Measurements from ENCODE around the gene LCN1. TPM values are rescaled to one million over a fixed set of nuclear protein-coding genes. Genes with fewer than 3 reads are reported as not detected.
"Not testable (repeated sequence)": the region's sequence is repeated elsewhere in the genome, so short reads cannot be mapped to it uniquely, and the experiment has no call there.

The LCN1 gene
- total RNA-seq, 4 donors from 2014 or later, result not detected

DNA sequence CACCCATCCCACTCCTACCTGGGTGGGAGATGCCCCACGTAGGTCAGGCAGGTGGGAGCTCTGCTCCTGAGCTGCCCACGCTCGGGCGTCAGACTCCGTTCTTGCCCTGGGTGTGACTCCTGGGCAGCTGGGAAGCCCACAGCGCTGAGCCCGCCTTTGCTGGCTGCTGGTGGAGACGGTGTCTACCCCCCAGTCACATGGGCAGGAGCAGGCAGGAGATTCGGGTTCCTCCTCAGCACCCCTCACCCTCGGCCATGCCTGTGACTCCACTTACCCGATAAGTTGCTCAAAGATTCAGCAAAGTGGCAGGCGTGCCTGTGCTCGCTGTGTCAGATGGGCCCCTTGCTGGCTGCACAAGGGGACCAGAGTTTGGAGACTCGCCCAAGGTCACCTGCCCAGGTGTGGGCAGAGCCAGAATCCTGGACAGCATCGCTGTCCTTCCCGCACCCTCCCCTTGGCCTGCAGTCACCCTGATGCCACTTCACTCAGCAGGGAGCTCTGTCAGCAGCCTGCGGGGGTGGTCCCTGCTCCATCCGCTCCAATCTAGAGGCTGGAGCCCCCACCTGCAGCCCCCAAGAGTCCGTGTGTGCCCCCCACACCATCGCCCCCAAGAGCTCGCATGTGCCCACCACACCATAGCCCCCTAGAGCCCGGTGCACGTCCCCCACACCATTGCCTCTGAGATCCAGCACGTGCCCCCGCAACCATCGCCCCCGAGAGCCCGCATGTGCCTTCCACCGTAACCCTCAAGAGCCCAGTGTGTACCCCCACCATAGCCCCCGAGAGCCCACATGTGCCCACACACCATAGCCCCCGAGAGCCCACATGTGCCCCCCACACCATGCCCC lies 4.2 kb downstream of the LCN1 start:
- intact Hi-C loops (cut with DNase I), result no loop called here
- Histone ChIP-seq H3K4me1 (no peaks in the 10 kb centered on the region), H3K36me3 (no peaks in the 10 kb centered on the region), H3K9me3 (no peaks in the 10 kb centered on the region), H3K27me3 (peaks cover 0 to 72% (median 0%) of the 10 kb centered on the region in 4 donors), H3K4me3 (no peak overlapping the region), H3K27ac (no peak overlapping the region)
- TF ChIP-seq POLR2A (IDR thresholded peaks at IDR 0.05) (no peak), CTCF (IDR thresholded peaks at IDR 0.05) (no peak)
- WGBS, 2 donors, result 79 to 86% methylated on average over 5 to 13 of the region's 31 CpGs
- DNase-seq, result no peak

GRCh38 chr9:135526089-135526729 lies 5.0 kb downstream of the LCN1 start:
- intact Hi-C loops (cut with DNase I), result no loop called here
- Histone ChIP-seq H3K4me1 (no peaks in the 10 kb centered on the region), H3K27me3 (peaks cover 0 to 72% (median 0%) of the 10 kb centered on the region in 4 donors), H3K4me3 (no peak overlapping the region), H3K36me3 (no peaks in the 10 kb centered on the region), H3K9me3 (no peaks in the 10 kb centered on the region), H3K27ac (no peak overlapping the region)
- no peak for TF ChIP-seq POLR2A (IDR thresholded peaks at IDR 0.05)
- no peak for TF ChIP-seq CTCF (IDR thresholded peaks at IDR 0.05)
- WGBS, 2 donors, result no CpG with 5 or more reads among the region's 11 CpGs
- no peak for DNase-seq

DNA sequence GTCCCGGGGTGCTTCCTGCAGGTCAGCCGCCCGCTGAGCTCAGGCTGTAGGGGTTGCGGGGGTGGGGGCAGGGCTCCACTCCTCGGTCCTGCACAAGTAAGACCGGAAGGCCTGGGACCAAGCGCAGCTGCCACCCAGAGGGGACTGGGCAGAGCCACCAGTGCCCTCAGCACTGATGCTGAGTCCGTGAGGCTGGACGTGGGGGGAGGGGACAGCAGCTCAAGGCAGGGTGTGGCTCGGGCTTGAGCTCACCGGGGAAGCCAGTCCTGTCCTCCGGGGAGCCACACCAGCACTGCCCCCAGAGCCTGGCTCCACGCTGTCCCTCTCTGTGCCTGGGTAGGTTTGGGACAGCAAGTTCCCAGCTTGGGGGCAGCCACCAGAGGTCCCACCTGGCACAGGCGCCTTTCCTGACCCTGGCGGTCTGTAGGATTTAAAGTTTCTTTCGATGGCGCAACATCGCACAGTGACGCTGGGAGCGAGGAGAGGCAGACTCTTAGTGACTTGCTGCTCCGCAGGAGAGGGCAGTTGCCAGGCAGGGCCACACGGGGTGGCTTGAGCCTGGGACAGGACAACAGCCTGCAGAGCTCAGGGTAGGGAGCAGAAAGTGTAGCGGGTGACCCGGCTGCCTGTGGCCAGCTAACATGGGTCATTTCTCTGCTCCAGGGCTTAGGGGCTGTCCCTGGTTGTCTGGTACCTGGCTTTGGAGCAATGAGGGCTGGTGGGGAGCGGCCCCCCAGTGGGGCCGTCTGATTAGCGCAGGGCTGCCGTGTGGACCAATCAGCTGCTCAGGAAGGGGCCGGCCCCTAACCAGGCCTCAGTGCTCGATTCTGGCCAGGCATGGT lies 5.7 kb downstream of the LCN1 start:
- intact Hi-C loops (cut with DNase I), result no loop called here
- WGBS, 2 donors, result 58 to 67% methylated on average over 3 to 4 of the region's 30 CpGs
- H3K36me3 ChIP-seq, result no peaks in the 10 kb centered on the region
- no peak for DNase-seq
- no peaks in the 10 kb centered on the region for H3K4me1 ChIP-seq
- no peaks in the 10 kb centered on the region for H3K9me3 ChIP-seq
- peaks cover 0 to 71% (median 0%) of the 10 kb centered on the region in 4 donors for H3K27me3 ChIP-seq
- H3K27ac ChIP-seq, result no peak overlapping the region
- no peak overlapping the region for H3K4me3 ChIP-seq
- TF ChIP-seq CTCF (IDR thresholded peaks at IDR 0.05) (no peak), POLR2A (IDR thresholded peaks at IDR 0.05) (no peak)

DNA sequence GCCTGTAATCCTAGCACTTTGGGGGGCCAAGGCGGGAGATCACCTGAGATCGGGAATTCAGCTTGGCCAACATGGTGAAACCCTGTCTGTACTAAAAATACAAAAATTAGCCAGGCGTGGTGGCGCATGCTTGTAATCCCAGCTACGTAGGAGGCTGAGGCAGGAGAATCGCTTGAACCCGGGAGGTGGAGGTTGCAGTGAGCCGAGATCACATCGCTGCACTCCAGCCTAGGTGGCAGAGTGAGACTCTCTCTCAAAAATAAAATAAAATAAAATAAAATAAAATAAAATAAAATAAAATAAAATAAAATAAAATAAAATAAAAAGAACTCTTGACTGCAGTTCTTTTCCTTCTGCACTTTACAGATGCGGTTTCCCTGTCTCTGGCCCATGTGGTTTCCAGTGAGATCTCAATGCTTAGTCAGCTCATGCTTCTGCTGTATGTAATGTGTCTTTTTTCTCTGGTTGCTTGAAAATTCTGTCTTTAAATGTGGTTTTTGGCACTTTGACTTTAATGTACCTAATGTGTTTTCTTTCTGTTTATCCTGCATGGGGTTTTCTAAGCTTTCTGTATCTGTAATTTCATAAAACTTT lies 7.7 kb downstream of the LCN1 start:
- H3K4me1 ChIP-seq; H3K9me3 ChIP-seq; H3K27ac ChIP-seq; intact Hi-C loops (cut with DNase I); H3K4me3 ChIP-seq; DNase-seq; H3K36me3 ChIP-seq: not testable (repeated sequence)
- 90 to 94% methylated on average over 10 of the region's 10 CpGs for WGBS, 2 donors
- H3K27me3 ChIP-seq, result peaks cover 0 to 68% (median 0%) of the 10 kb centered on the region in 4 donors

GRCh38 chr9:135530146-135530545 lies 8.9 kb downstream of the LCN1 start:
- H3K27me3 ChIP-seq, result peaks cover 0 to 65% (median 0%) of the 10 kb centered on the region in 4 donors
- H3K9me3 ChIP-seq, result no peaks in the 10 kb centered on the region
- intact Hi-C loops (cut with DNase I), result no loop called here
- no peak for TF ChIP-seq CTCF (IDR thresholded peaks at IDR 0.05)
- no peaks in the 10 kb centered on the region for H3K36me3 ChIP-seq
- no peaks in the 10 kb centered on the region for H3K4me1 ChIP-seq
- no peak overlapping the region for H3K27ac ChIP-seq
- 67 to 75% methylated on average over 3 to 4 of the region's 5 CpGs for WGBS, 2 donors
- no peak for DNase-seq
- H3K4me3 ChIP-seq, result no peak overlapping the region

All from esophagus squamous epithelium (tissue), 5 donors.